ENCODE measurements around the gene PEDS1.
"Not testable (repeated sequence)": the region's sequence is repeated elsewhere in the genome, so short reads cannot be mapped to it uniquely, and the experiment has no call there.

Gene PEDS1

DNA sequence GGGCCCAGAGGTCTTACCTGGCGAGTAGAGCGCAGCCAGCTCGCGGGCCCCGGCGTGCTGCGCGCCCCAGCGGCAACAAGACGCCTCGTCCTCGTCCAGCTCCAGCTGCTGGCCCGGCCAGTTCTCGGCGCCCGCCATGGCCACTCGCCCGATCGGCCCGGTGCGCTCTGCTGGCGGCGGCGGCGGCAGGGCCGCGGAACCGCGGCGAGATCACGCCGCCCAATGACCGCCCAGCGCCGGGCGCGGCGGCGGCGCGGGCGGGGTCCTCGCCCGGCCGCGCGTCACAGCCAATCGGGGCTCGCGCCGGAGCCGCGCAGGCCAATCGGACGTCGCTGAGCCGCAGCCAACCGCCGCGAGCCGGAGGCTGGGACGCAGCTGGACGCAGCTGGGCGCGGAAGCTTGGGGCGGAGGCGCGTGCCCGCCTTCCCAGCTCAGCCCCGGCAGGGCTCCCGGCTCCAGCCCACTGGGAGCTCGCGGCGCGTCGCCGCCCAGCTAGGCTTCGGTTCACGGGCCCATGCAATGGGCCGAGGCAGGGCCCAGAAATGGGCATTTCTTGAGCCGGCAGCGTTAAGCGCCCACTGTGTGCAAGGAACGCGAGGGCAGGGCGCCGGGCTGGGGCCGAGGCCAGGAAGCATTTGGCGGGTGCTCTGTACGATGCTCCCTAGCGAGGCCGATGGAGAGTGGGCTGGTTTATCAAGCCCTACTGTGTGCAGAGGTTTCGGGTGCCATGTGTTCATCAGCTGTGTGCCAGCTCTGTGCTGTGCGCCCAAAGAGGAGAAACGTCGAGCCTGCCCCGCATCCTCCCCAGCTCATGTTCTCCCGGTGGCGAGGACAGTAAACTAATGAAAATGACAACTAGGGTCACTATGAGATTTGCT is at the start of gene PEDS1:
Gene PEDS1, minus strand, starts transcription at position 224 of the 878 bp plus-strand sequence. Its CDS starts 86 bp downstream, at position 138.
- DNase-seq: peak; percentile 54

DNA sequence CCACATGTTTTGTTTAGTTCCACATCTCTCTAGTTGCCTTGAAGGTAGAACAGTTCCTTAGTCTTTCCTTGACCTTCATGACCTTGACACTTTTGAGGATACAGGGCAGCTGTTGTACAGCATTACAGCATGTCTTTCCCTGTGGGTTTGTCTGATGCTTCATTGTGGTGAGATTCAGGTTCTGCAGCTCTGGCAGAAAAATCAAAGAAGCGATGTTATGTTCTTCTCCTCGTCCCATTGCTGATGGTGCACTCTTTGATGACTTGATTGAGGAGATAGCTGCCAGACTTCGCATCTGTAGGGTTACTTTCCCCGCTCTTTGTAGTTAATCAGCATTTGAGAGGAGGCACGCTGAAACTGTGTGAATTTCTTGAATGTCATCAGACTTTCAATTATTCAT is 49.2 kb upstream of the PEDS1 start:
- no peak for DNase-seq

DNA sequence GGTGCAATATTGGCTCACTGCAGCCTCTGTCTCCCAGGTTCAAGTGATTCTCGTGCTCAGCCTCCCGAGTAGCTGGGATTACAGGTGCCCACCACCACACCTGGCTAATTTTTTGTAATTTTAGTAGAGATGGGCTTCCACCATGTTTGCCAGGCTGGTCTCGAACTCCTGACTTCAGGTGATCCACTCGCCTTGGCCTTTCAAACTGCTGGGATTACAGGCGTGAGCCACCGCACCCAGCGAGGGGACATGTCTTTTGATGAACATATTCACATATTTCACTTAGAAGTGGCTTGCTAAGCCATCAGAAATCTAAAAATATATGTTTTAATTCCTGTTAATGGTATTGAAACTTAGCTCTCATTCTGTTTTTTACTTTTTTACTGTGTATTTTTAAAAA is 48.2 kb upstream of the PEDS1 start:
- DNase-seq: not testable (repeated sequence)

DNA sequence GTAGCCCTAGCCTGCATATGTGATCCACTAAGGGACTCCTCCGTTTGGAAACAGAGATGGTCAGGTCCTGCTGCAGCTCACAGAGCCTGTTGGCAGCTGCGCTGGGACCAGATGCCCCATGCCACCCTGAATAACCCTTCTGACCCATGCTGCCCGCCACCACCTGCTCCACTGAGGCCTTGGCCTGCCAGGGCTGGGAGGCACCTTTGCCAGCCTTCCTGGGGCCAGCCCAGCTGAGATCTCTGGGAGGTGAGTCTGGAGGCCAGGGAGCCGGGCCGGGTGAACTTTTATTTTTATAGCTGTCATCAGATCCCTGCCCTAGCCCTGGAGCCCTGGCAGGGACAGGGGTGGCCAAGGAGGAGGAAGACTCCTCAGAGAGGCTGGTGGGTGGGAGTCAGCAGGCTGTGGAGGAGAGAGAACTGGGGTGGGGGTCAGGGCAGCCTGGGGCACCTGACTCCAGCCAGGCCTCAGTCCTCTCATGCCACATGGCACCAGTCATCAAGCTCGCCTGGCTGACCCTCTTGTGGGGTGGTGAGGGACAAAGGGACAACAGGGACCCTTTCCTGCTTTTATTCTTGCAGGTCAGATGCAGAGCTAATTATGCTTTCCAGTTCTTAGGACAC is 47.1 kb upstream of the PEDS1 start:
- no peak for DNase-seq

DNA sequence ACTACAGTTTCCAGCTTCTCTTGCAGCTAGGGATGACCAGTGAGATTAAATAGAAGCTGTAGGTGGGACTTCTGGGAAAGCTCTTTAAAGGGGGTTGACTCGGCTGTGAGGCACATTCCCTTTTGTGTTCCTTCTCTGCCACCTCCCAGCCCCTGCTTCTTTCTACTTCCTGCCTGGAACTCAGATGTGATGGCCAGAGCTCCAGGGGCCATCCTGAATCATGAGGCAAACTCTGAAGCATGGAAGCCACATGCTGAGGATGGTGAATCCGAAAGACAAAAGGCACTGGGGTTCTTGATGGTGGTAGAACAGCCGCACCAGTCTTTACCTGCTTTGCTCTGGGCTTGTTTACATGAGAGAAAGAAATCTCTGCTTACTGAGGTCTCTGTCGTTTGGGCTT is 46.2 kb upstream of the PEDS1 start:
- DNase-seq: no peak

DNA sequence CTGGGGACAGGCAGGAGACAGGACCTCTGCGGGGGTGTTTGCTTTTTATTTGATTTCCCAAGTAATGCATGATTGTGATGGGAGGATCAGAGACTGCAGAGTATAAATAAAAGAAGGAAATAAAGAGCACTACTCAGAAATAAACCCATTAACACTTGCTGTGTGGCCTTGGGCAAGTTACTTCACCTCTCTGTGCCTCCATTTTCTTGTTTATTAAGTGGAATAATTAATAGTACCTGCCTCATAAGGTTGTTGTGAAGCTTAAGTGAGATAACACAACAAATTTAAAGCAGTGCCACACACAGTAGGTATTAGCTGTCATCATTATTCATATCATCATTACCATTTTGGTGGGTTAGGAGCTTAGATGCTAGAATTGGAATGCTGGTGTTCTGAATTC is 45.2 kb upstream of the PEDS1 start:
- no peak for DNase-seq

DNA sequence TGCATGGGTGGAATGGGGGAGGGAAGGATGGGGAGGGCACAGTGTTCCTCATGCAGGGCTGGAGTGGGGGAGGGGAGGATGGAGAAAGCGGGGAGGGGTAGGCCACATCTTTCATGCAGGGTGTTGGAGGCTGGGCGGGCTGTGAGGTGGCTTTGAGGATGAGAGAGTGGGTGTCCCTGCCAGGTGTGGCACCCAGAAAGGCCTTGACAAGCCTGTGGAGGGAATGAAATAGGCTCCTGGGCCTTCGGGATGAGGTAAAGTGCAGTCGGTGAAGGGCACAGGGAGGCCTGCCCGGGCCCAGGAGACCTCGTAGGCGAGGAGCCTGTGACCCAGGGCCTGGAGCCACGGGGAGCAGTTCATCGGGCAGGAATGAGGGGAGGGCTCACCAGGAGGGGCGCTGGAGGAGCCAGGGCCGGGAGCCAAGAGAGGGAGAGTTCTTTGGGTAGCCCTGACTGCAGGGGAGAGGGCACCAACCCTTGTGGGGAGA is 44.7 kb upstream of the PEDS1 start:
- no peak for DNase-seq

DNA sequence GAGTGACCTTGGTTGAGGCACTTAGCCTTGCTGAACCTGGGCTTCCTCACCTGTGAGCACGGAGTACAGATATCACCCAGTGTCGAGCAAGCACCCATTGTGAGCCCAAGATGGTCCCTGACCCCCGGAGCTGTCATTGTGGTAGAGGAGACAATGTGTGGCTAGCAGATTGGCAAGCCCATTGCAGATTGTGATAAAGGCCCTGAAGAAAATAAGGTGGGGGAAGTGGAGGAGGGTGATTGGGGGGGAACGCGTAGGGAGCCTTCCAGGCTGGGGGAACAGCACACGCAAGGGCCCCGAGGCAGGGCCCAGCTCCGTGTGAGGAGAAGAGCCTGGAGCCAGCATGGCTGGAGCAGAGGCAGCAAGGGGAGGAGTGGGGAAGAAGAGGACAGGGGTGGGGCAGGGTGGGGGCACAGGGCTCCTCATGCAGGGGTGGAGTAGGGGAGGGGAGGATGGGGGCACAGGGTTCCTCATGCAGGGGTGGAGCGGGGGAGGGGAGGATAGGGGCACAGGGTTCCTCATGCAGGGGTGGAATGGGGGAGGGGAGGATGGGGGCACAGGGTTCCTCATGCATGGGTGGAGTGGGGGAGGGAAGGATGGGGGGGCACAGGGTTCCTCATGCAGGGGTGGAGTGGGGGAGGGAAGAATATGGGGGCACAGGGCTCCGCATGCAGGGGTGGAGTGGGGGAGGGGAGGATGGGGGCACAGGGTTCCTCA is 44.1 kb upstream of the PEDS1 start:
- DNase-seq: no peak

DNA sequence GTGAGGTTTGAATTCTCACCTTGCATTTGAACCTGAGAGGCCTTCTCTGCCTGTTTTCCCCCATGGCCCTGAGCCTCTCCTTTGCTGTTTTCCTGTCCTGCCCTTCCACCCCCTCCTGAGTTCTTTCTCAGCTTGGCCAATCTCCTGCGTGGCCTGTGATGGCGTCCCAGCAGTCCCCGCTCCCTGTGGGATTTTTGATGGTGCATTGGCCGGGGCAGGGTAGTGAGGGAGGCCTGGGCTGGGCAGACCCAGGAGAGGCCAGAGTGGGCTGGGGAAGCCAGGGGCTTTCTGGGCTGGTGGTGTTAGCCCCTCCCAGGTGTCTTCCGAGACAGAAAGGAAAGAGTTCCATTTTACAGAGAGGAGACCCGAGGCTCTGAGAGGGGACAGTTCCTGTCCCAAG is 43.4 kb upstream of the PEDS1 start:
- DNase-seq: no peak

DNA sequence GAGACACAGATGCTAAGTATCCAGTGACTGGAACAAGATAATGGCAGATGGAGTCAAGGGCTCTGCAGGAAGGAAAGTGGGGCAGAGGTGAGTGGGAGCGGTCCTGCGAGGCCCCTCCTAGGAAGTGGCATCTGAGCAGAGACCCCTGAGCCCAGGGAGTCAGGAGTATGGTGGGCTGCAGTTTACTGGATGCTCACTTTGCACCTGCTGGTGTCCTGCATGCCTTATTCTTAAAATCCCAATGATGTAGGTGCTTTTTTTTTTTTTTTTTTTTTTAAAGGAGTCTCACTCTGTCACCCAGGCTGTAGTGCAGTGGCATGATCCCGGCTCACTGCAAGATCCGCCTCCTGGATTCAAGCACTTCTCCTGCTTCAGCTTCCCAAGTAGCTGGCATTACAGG is 42.7 kb upstream of the PEDS1 start:
- DNase-seq: no peak

DNA sequence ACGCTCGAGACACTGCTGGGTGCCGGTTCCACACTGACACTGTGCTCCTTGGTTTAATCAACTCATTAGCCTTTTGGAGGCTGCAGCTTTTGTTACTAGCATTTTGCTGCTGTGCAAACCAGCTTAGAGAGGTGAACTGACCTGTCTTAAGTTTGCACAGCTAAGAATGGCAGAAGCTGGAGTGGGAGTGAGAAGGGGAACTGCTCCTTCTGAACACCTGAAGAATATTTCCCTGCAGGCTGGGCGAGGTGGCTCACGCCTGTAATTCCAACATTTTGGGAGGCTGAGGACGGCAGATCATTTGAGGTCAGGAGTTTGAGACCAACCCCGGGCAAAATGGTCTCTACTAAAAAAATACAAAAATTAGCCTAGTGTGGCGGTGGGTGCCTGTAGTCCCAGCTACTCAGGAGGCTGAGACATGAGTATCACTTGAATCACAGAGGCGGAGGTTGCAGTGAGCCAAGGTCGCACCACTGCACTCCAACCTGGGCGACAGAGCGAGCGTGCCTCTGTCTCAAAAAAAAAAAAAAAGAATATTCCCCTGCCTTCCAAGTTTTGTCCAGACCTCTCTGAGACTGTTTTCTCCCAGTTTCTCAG is 42.1 kb upstream of the PEDS1 start:
- DNase-seq: no peak

DNA sequence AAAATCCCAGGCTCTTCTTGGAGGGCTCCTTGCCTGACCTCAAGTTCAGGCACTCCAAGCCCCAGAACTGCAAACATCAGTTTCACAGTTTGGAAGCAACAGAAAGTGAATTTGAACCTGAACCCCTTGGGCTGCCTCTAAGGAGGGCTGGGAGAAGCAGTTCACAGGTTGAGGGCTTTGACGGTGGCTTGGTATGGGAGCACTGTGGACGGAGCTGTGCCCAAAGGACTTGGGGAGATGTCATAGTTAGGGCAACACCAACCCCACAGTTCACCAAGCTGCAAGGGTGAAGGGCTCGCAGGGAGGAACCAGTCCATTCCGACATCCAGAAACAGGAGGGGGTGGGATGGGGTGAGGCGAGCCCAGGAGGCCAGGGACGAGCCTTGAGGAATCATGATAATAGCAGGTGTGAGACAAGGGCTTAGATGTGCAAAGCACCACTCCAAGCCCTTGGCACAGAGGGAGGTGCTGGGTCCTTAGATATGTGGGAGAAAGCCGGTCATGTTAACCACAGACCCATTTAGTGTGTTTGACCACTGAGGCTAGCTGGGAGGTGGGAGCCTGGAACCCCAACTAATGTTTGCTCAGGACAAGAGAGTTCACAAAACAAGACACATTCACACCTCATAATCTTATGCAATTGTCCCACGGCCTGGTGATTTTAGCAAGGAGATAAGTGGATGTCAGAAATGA is 41.5 kb upstream of the PEDS1 start:
- DNase-seq: no peak

DNA sequence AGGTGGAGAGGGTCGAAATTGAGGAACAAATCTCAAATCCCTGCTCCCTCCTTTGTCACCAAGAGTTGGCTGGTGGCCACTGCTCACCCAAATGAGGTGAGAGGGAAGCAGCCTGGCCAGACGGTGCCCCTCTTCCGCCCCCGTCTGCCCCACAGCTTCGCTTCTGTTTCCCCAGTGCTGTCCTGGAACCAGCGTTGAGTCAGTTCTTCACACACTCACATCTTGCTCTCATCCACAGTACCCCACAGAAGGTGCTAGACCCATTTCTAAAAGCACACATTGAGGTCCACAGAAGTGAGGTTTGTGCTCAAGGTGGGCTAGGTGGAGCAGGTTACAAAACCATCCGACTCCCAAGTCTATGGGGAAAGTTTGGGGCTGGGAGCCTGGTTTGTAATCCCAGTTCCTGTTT is 40.9 kb upstream of the PEDS1 start:
- no peak for DNase-seq

DNA sequence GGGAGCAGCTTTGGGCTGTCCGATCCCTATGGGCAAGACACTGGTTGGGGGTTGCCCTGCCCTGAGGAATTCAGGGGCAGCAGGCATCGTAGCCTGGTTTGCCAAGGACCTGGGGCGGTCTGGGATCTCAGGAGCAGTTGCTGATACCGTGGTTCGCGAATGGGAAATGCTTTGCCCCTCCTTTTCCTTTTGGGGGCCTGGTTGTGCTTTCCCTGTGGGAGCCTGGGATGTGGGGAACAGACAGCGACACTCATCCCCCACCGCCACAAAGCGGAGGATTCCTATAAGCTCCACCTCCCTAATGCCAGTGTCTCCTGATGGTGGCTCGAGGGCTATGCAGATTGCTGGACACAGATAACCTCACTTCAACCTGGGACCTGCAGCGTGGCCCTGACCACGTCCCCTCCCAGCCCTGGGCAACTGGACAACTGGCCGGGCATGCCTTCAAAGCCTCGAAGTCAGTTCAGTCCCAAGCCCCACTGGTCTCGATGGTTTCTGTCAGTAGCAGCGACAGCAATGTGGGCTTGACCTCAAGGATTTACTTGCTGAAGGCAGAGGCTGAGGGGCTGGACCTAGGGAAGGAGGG is 40.4 kb upstream of the PEDS1 start:
- no peak for DNase-seq

DNA sequence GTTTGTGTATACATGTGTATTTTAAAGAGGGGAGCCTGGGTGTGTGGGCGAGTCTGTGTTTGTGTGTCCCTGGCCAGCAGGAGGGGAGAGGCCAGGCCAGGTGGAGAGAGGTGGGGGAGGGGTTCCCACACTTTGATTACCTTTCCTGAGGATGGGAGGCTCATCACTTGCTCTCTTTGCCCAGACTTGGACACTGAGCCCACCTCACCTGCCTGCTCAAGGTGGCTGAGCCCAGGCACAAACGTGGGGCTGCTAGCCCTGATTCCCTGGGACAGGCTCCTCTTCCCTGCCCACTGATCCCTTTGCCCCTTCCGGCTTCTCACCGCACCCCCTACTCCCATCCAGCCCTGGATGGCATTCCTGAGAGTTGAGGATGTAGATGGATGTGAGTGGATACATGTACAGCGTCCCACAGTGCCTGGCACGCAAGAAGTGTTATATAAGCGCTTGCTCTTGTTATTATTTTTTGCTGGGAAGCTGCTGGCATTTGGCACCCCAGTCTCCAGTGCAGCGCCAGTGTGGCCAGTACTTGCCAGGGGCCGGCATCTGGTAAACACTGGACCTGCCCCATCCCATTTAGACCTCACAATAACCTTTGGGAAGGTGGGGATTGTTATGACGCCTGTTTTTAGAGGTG is 39.8 kb upstream of the PEDS1 start:
- DNase-seq: no peak

DNA sequence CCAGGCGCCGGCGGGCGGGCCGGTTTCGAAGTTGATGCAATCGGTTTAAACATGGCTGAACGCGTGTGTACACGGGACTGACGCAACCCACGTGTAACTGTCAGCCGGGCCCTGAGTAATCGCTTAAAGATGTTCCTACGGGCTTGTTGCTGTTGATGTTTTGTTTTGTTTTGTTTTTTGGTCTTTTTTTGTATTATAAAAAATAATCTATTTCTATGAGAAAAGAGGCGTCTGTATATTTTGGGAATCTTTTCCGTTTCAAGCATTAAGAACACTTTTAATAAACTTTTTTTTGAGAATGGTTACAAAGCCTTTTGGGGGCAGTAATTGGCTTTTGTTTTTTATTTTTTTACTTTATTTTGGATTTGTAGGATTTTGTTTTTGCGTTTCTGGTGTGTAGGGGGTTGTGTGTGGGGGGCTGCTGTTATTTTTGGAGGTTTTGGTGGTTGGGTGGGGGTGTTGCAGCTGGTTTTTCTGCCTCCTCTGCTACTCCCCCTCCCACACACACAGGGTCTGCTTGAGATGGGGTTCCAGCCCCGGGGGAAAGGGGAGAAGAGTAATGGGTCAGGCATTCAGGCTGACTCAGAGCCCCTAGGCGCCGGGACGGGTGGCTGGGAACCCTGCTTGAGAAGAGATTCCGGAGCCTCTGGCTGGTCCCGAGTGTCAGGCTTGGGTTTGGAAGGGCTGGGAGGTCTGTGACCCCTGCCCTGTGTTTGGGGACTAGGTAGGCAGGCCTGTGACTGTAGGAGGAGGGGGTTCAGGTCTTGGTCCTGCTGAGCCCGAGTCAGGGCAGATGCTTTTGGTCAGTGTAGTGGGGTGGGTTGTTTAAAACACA is 39.1 kb upstream of the PEDS1 start:
- peak; percentile 66 for DNase-seq

DNA sequence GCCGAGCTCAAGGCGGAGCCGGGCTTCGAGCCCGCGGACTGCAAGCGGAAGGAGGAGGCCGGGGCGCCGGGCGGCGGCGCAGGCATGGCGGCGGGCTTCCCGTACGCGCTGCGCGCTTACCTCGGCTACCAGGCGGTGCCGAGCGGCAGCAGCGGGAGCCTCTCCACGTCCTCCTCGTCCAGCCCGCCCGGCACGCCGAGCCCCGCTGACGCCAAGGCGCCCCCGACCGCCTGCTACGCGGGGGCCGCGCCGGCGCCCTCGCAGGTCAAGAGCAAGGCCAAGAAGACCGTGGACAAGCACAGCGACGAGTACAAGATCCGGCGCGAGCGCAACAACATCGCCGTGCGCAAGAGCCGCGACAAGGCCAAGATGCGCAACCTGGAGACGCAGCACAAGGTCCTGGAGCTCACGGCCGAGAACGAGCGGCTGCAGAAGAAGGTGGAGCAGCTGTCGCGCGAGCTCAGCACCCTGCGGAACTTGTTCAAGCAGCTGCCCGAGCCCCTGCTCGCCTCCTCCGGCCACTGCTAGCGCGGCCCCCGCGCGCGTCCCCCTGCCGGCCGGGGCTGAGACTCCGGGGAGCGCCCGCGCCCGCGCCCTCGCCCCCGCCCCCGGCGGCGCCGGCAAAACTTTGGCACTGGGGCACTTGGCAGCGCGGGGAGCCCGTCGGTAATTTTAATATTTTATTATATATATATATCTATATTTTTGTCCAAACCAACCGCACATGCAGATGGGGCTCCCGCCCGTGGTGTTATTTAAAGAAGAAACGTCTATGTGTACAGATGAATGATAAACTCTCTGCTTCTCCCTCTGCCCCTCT is 38.2 kb upstream of the PEDS1 start:
- DNase-seq: no peak

DNA sequence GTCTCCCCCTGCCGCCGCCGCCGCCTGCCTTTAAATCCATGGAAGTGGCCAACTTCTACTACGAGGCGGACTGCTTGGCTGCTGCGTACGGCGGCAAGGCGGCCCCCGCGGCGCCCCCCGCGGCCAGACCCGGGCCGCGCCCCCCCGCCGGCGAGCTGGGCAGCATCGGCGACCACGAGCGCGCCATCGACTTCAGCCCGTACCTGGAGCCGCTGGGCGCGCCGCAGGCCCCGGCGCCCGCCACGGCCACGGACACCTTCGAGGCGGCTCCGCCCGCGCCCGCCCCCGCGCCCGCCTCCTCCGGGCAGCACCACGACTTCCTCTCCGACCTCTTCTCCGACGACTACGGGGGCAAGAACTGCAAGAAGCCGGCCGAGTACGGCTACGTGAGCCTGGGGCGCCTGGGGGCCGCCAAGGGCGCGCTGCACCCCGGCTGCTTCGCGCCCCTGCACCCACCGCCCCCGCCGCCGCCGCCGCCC is 37.6 kb upstream of the PEDS1 start:
- no peak for DNase-seq

DNA sequence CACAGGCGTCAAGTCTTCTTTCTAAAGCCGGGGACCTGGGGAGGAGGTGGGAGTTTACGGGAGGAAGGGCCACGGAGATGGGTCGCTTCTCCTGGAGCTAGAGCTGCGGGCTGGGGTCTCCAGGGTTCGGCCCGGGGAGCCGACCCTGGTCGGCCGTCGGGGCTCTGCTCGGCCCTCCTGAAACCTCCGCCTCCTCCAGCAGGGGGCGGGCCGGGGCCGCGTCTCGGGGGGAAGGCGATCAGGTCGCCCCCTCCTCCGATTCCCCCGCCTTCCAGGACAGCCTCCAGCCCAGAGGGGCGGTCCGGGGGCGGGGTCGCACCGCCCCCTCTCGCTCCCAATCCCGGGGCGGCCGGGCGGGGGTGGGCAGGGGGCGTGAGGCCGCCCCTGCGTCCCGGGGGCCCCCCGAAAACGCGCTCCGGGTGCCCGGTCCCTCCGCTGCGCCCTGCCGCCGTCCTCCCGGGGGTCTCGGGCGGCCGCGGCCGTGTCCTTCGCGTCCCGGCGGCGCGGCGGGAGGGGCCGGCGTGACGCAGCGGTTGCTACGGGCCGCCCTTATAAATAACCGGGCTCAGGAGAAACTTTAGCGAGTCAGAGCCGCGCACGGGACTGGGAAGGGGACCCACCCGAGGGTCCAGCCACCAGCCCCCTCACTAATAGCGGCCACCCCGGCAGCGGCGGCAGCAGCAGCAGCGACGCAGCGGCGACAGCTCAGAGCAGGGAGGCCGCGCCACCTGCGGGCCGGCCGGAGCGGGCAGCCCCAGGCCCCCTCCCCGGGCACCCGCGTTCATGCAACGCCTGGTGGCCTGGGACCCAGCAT is 36.9 kb upstream of the PEDS1 start, which contains the start of gene CEBPB:
Gene CEBPB, plus strand, starts transcription at position 580 of the 814 bp plus-strand sequence. Its CDS starts 204 bp downstream, at position 784.
- peak; percentile 64 for DNase-seq

Data from NCI-H1694 (cell line).